ENCODE data around the gene AGAP3. TPM values are rescaled to one million over a fixed set of nuclear protein-coding genes. Genes with fewer than 3 reads are reported as not detected.
A peak's percentile ranks its signal among the peaks of the same experiment; 100 is the strongest.

AGAP3 gene
- total and polyA plus RNA-seq, 12 donors: 40.2 to 93.4 (median 50.3) TPM

GRCh38 chr7:151178831-151179230 lies 92.6 kb downstream of the AGAP3 start:
- intact Hi-C loops (cut with DNase I): loop anchor here in 2 of 10 donors (5.0 to 10.0 kb wide), 2 partner anchors 63 to 126 kb away; no protein-coding TSS in a partner anchor
- Histone ChIP-seq H3K27ac (no peak overlapping the region), H3K36me3 (peaks cover 0 to 9% (median 0%) of the 10 kb centered on the region in 9 donors), H3K9me3 (no peaks in the 10 kb centered on the region), H3K27me3 (peaks cover 0 to 23% (median 21%) of the 10 kb centered on the region in 7 donors), H3K4me1 (peaks cover 0 to 5% (median 0%) of the 10 kb centered on the region in 9 donors), H3K4me3 (no peak overlapping the region)
- WGBS, 2 donors: 72 to 74% methylated on average over 2 of the region's 2 CpGs
- no peak for TF ChIP-seq CTCF (IDR thresholded peaks at IDR 0.05)
- DNase-seq (no peak), ATAC-seq (no peak)

- Histone ChIP-seq H3K27me3 (peaks cover 0 to 18% (median 16%) of the 10 kb centered on the region in 7 donors), H3K9me3 (no peaks in the 10 kb centered on the region), H3K4me3 (no peak overlapping the region), H3K4me1 (peaks cover 0 to 5% (median 0%) of the 10 kb centered on the region in 9 donors), H3K27ac (no peak overlapping the region), H3K36me3 (peaks cover 0 to 9% (median 0%) of the 10 kb centered on the region in 9 donors)
- no peak for DNase-seq
- 69 to 83% methylated on average over 8 of the region's 8 CpGs for WGBS, 2 donors
- intact Hi-C loops (cut with DNase I): loop anchor here in 2 of 10 donors (5.0 to 10.0 kb wide), 2 partner anchors 63 to 125 kb away; no protein-coding TSS in a partner anchor
- no peak for ATAC-seq
- TF ChIP-seq CTCF (IDR thresholded peaks at IDR 0.05): no peak
These were observed 93.1 kb downstream of the AGAP3 start for GRCh38 chr7:151179287-151179860.

GRCh38 chr7:151179946-151180345 lies 93.7 kb downstream of the AGAP3 start:
- 63 to 76% methylated on average over 4 of the region's 4 CpGs for WGBS, 2 donors
- Histone ChIP-seq H3K36me3 (peaks cover 0 to 9% (median 0%) of the 10 kb centered on the region in 9 donors), H3K27me3 (peaks cover 0 to 15% (median 12%) of the 10 kb centered on the region in 7 donors), H3K4me3 (no peak overlapping the region), H3K27ac (no peak overlapping the region), H3K9me3 (no peaks in the 10 kb centered on the region), H3K4me1 (peaks cover 0 to 3% (median 0%) of the 10 kb centered on the region in 9 donors)
- intact Hi-C loops (cut with DNase I): loop anchor here in 4 of 10 donors (5.0 to 10.0 kb wide), 4 partner anchors 62 to 1865 kb away; partner anchors contain the start of gene SMARCD3 (in 1 of the 4)
- DNase-seq: no peak
- TF ChIP-seq CTCF (IDR thresholded peaks at IDR 0.05): no peak
- ATAC-seq: no peak

- no peak for DNase-seq
- intact Hi-C loops (cut with DNase I): loop anchor here in 2 of 10 donors (10.0 kb wide), 2 partner anchors 64 to 1866 kb away; partner anchors contain the start of gene SMARCD3 (in 1 of the 2)
- H3K36me3 ChIP-seq: peaks cover 0 to 9% (median 0%) of the 10 kb centered on the region in 9 donors
- H3K4me3 ChIP-seq: no peak overlapping the region
- no peak overlapping the region for H3K27ac ChIP-seq
- H3K27me3 ChIP-seq: peaks cover 0 to 6% (median 2%) of the 10 kb centered on the region in 7 donors
- no peaks in the 10 kb centered on the region for H3K9me3 ChIP-seq
- ATAC-seq: peak in 1 of 8 donors; percentile 17
- 86 to 88% methylated on average over 19 to 22 of the region's 22 CpGs for WGBS, 2 donors
- peaks cover 0 to 12% (median 0%) of the 10 kb centered on the region in 9 donors for H3K4me1 ChIP-seq
- no peak for TF ChIP-seq CTCF (IDR thresholded peaks at IDR 0.05)
These were observed 94.7 kb downstream of the AGAP3 start for GRCh38 chr7:151181011-151181431.

All from heart right ventricle (tissue), 16 donors.